ENCODE results near the gene PLBD1. TPM values are rescaled to one million over a fixed set of nuclear protein-coding genes. Genes with fewer than 3 reads are reported as not detected.

The PLBD1 gene
- total and polyA plus RNA-seq, 4 donors: 9.5 to 40.9 (median 25.8) TPM

DNA sequence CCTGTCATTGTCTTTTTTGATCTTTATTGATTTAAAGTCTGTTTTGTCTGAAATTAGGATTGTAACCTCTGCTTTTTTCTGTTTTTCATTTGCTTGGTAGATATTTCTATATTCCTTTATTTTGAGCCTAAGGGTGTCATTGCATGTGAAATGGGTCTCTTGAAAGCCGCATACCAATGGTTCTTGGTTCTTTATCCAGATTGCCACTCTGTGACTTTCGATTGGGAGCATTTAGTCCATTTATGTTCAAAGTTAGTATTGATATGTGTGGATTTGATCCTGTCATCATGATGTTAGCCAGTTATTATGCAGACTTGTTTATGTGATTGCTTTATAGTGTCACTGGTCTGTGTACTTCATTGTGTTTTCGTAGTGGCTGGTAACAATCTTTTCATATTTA lies 29.8 kb upstream of the PLBD1 start:
- peaks cover 0 to 6% (median 0%) of the 10 kb centered on the region in 4 donors for H3K9me3 ChIP-seq (ENCODE audit: control insufficient read depth in 4 of 4, insufficient read depth in 3 of 4, low read length in 3 of 4)
- WGBS, 2 donors: 91 to 97% methylated on average over 3 of the region's 3 CpGs
- H3K27ac ChIP-seq (ENCODE audit: low read depth in 1 of 2, low read length in 1 of 2): no peak overlapping the region
- ATAC-seq (ENCODE audit: insufficient read depth, low FRiP score): no peak
- no peaks in the 10 kb centered on the region for H3K36me3 ChIP-seq (ENCODE audit: control insufficient read depth in 4 of 4, insufficient read depth in 4 of 4, low read length in 4 of 4)
- DNase-seq: no peak
- TF ChIP-seq, protein P1, sequence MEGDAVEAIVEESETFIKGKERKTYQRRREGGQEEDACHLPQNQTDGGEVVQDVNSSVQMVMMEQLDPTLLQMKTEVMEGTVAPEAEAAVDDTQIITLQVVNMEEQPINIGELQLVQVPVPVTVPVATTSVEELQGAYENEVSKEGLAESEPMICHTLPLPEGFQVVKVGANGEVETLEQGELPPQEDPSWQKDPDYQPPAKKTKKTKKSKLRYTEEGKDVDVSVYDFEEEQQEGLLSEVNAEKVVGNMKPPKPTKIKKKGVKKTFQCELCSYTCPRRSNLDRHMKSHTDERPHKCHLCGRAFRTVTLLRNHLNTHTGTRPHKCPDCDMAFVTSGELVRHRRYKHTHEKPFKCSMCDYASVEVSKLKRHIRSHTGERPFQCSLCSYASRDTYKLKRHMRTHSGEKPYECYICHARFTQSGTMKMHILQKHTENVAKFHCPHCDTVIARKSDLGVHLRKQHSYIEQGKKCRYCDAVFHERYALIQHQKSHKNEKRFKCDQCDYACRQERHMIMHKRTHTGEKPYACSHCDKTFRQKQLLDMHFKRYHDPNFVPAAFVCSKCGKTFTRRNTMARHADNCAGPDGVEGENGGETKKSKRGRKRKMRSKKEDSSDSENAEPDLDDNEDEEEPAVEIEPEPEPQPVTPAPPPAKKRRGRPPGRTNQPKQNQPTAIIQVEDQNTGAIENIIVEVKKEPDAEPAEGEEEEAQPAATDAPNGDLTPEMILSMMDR (IDR thresholded peaks at IDR 0.05; ENCODE audit: control extremely low read depth, extremely low read depth): no peak
- no peak overlapping the region for H3K4me3 ChIP-seq
- no peaks in the 10 kb centered on the region for H3K4me1 ChIP-seq (ENCODE audit: control insufficient read depth in 5 of 5, insufficient read depth in 5 of 5, low read length in 5 of 5)
- no peaks in the 10 kb centered on the region for H3K27me3 ChIP-seq (ENCODE audit: control insufficient read depth in 3 of 3, insufficient read depth in 3 of 3, low read length in 2 of 3)
- no peak overlapping the region for H3K9ac ChIP-seq (ENCODE audit: insufficient read depth in 1 of 2, low read length in 2 of 2)

- no peak overlapping the region for H3K27ac ChIP-seq (ENCODE audit: low read depth in 1 of 2, low read length in 1 of 2)
- no peaks in the 10 kb centered on the region for H3K36me3 ChIP-seq (ENCODE audit: control insufficient read depth in 4 of 4, insufficient read depth in 4 of 4, low read length in 4 of 4)
- 74 to 82% methylated on average over 1 of the region's 1 CpG for WGBS, 2 donors
- no peak overlapping the region for H3K9ac ChIP-seq (ENCODE audit: insufficient read depth in 1 of 2, low read length in 2 of 2)
- DNase-seq (no peak), ATAC-seq (ENCODE audit: insufficient read depth, low FRiP score) (no peak)
- H3K4me1 ChIP-seq (ENCODE audit: control insufficient read depth in 5 of 5, insufficient read depth in 5 of 5, low read length in 5 of 5): no peaks in the 10 kb centered on the region
- TF ChIP-seq, protein P1 (IDR thresholded peaks at IDR 0.05; ENCODE audit: control extremely low read depth, extremely low read depth): no peak
- no peaks in the 10 kb centered on the region for H3K27me3 ChIP-seq (ENCODE audit: control insufficient read depth in 3 of 3, insufficient read depth in 3 of 3, low read length in 2 of 3)
- H3K9me3 ChIP-seq (ENCODE audit: control insufficient read depth in 4 of 4, insufficient read depth in 3 of 4, low read length in 3 of 4): peaks cover 0 to 4% (median 0%) of the 10 kb centered on the region in 4 donors
- H3K4me3 ChIP-seq: no peak overlapping the region
Observed at GRCh38 chr12:14591719-14592118, 24.0 kb upstream of the PLBD1 start.

- Histone ChIP-seq H3K27me3 (ENCODE audit: control insufficient read depth in 3 of 3, insufficient read depth in 3 of 3, low read length in 2 of 3) (no peaks in the 10 kb centered on the region), H3K9me3 (ENCODE audit: control insufficient read depth in 4 of 4, insufficient read depth in 3 of 4, low read length in 3 of 4) (peaks cover 0 to under 1% (median 0%) of the 10 kb centered on the region in 4 donors), H3K4me1 (ENCODE audit: control insufficient read depth in 5 of 5, insufficient read depth in 5 of 5, low read length in 5 of 5) (no peaks in the 10 kb centered on the region), H3K27ac (ENCODE audit: low read depth in 1 of 2, low read length in 1 of 2) (no peak overlapping the region), H3K9ac (ENCODE audit: insufficient read depth in 1 of 2, low read length in 2 of 2) (no peak overlapping the region), H3K4me3 (no peak overlapping the region), H3K36me3 (ENCODE audit: control insufficient read depth in 4 of 4, insufficient read depth in 4 of 4, low read length in 4 of 4) (no peaks in the 10 kb centered on the region)
- DNase-seq (no peak), ATAC-seq (ENCODE audit: insufficient read depth, low FRiP score) (no peak)
- TF ChIP-seq, protein P1 (IDR thresholded peaks at IDR 0.05; ENCODE audit: control extremely low read depth, extremely low read depth): no peak
- WGBS, 2 donors: 89 to 93% methylated on average over 18 of the region's 18 CpGs
Observed at GRCh38 chr12:14589169-14590004, 21.7 kb upstream of the PLBD1 start.
